ENCODE results near the gene FRMD4A.

FRMD4A gene

DNA sequence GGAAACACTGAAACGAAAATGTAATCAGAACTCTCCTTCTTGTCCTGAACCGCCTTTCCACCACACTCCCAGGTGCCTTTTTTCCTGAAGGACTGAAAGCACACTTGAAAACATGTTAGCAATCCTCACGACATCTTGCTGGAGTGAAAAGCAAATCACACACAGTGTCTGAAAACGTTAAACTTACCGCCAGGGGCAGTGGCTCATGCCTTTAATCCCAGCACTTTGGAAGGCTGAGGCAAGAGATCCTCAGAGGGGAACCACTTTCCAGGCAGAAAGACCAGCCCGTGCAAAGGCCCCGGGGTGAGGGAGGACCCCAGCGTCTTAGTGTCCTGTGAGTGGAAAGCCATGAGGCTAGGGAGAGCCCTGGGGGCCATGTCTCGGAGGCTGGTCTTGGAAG, 533.6 kb downstream of the FRMD4A start:
- H3K4me3 ChIP-seq (ENCODE audit: low read length): no peak overlapping the region
- H3K9ac ChIP-seq (ENCODE audit: low read length): no peak overlapping the region
- H3K4me2 ChIP-seq (ENCODE audit: low read depth, low read length): no peak overlapping the region
- H3K9me2 ChIP-seq (replicated peaks; ENCODE audit: insufficient read depth, low read length): no peaks in the 10 kb centered on the region
- no peaks in the 10 kb centered on the region for H3K79me2 ChIP-seq (ENCODE audit: low read length)
- H3K9me3 ChIP-seq (replicated peaks; ENCODE audit: insufficient read depth, low read length): no peaks in the 10 kb centered on the region
- DNase-seq: no peak
- no peaks in the 10 kb centered on the region for H3K36me3 ChIP-seq (replicated peaks; ENCODE audit: insufficient read depth, low read length)
- no peaks in the 10 kb centered on the region for H4K20me1 ChIP-seq (ENCODE audit: insufficient read depth, low read length)
- TF ChIP-seq EZH2phosphoT487 (IDR thresholded peaks at IDR 0.05; ENCODE audit: low read length): no peak
- no peak for TF ChIP-seq EZH2 (optimal IDR thresholded peaks at IDR 0.05; ENCODE audit: low read depth, low read length)
- TF ChIP-seq, protein P1, sequence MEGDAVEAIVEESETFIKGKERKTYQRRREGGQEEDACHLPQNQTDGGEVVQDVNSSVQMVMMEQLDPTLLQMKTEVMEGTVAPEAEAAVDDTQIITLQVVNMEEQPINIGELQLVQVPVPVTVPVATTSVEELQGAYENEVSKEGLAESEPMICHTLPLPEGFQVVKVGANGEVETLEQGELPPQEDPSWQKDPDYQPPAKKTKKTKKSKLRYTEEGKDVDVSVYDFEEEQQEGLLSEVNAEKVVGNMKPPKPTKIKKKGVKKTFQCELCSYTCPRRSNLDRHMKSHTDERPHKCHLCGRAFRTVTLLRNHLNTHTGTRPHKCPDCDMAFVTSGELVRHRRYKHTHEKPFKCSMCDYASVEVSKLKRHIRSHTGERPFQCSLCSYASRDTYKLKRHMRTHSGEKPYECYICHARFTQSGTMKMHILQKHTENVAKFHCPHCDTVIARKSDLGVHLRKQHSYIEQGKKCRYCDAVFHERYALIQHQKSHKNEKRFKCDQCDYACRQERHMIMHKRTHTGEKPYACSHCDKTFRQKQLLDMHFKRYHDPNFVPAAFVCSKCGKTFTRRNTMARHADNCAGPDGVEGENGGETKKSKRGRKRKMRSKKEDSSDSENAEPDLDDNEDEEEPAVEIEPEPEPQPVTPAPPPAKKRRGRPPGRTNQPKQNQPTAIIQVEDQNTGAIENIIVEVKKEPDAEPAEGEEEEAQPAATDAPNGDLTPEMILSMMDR (IDR thresholded peaks at IDR 0.05; ENCODE audit: low read length): no peak
- no peak overlapping the region for H3K27ac ChIP-seq (ENCODE audit: low read length)
- H3K4me1 ChIP-seq (ENCODE audit: low read length): peaks cover 22% of the 10 kb centered on the region
- H3F3A ChIP-seq (ENCODE audit: insufficient read depth, low read length): peaks cover 12% of the 10 kb centered on the region
- H3K27me3 ChIP-seq (replicated peaks; ENCODE audit: insufficient read depth, low read length): no peaks in the 10 kb centered on the region
- H2AFZ ChIP-seq (ENCODE audit: low read length): no peak overlapping the region

DNA sequence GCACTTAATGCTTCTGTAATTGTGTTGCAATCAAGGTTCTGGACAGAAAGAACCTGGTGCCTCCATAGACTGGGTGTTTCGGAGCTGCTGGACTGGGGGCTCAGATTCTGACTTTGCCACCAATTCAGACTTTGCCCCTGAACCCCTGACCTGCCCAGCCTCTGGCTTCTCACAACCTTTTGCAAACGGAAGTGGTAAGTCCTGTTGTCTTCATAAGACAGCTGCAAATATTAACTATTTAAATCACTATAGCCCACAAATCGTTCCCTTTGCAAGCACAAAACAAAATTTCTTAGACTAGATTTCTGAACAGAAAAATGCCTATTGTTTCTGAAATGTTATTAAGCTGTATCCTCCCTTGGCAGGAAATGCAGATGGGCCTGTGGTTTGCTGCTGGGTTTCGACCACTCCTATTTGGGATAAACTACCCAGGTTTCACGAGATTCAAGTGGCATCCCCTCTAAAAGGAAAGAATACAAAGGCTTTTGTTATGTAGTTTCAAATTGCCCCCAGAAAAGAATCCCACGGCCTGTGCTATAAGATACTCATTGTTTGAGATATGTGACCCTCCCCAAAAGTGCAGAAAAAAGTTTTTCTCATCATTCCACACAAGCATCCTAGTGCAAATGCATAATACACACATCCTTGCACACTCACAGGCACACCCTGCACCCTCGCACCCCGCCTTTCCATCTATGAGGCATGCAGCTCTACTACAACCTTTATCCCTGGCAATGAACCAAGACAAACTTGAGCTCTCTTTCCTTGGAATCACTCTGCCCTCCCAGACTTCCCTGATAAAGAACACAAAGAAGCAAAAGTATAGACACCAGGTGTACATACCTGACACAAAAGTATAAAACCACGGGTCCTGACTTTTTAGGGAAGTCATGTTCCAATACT, 534.8 kb downstream of the FRMD4A start:
- Histone ChIP-seq H3K9ac (ENCODE audit: low read length) (no peak overlapping the region; the same call in 1 of the 2 replicates), H3K27me3 (replicated peaks; ENCODE audit: insufficient read depth, low read length) (no peaks in the 10 kb centered on the region), H3F3A (ENCODE audit: insufficient read depth, low read length) (peaks cover 12% of the 10 kb centered on the region), H3K4me2 (ENCODE audit: low read depth, low read length) (peak overlapping the region; percentile 74), H3K4me3 (ENCODE audit: low read length) (peak overlapping the region; percentile 17), H3K27ac (ENCODE audit: low read length) (peak overlapping the region; percentile 46; the same call in 1 of the 2 replicates), H2AFZ (ENCODE audit: low read length) (no peak overlapping the region), H3K79me2 (ENCODE audit: low read length) (no peaks in the 10 kb centered on the region), H3K9me2 (replicated peaks; ENCODE audit: insufficient read depth, low read length) (no peaks in the 10 kb centered on the region), H3K4me1 (ENCODE audit: low read length) (peaks cover 22% of the 10 kb centered on the region), H4K20me1 (ENCODE audit: insufficient read depth, low read length) (no peaks in the 10 kb centered on the region), H3K9me3 (replicated peaks; ENCODE audit: insufficient read depth, low read length) (no peaks in the 10 kb centered on the region), H3K36me3 (replicated peaks; ENCODE audit: insufficient read depth, low read length) (no peaks in the 10 kb centered on the region)
- TF ChIP-seq EZH2phosphoT487 (IDR thresholded peaks at IDR 0.05; ENCODE audit: low read length): no peak
- TF ChIP-seq EZH2 (optimal IDR thresholded peaks at IDR 0.05; ENCODE audit: low read depth, low read length): no peak
- TF ChIP-seq, protein P1 (IDR thresholded peaks at IDR 0.05; ENCODE audit: low read length): no peak
- DNase-seq: peak; percentile 79

DNA sequence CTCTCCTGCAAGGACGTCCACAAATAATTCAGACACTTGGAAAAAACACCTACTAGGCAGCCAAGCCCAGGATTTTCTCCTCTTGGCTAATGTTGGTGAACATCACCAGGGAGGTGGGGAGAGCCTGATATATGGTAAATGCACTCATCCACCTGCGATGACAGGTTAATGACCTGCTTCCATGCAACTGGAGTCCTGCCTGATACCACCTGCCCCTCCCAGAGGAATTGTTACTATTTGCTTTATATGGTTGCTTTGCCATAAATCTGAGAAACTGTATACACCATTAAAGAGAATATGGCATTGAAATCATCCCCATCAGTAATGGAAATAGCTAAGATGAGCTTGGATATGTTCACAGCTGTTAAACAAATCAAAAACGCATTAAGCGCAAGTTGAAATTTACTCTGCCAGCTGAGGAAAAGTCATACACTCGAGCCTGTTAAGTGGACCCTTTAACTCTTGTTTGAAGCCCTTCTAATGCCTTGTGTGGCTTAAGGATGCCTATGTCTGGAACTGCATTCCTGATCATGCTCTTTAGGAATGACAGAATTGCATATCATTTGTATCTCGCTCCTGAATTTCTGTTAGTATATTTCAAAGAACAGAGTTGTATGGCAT, 535.6 kb downstream of the FRMD4A start:
- no peaks in the 10 kb centered on the region for H4K20me1 ChIP-seq (ENCODE audit: insufficient read depth, low read length)
- no peak for TF ChIP-seq EZH2phosphoT487 (IDR thresholded peaks at IDR 0.05; ENCODE audit: low read length)
- TF ChIP-seq, protein P1 (IDR thresholded peaks at IDR 0.05; ENCODE audit: low read length): no peak
- TF ChIP-seq EZH2 (optimal IDR thresholded peaks at IDR 0.05; ENCODE audit: low read depth, low read length): no peak
- H3K4me1 ChIP-seq (ENCODE audit: low read length): peaks cover 22% of the 10 kb centered on the region
- H3K4me2 ChIP-seq (ENCODE audit: low read depth, low read length): peak overlapping the region; percentile 74
- peak overlapping the region; percentile 46; the same call in 1 of the 2 replicates for H3K27ac ChIP-seq (ENCODE audit: low read length)
- H3K79me2 ChIP-seq (ENCODE audit: low read length): no peaks in the 10 kb centered on the region
- DNase-seq: no peak
- peak overlapping the region; percentile 17; the same call in 1 of the 2 replicates for H3K4me3 ChIP-seq (ENCODE audit: low read length)
- H3K36me3 ChIP-seq (replicated peaks; ENCODE audit: insufficient read depth, low read length): no peaks in the 10 kb centered on the region
- no peak overlapping the region for H2AFZ ChIP-seq (ENCODE audit: low read length)
- H3K27me3 ChIP-seq (replicated peaks; ENCODE audit: insufficient read depth, low read length): no peaks in the 10 kb centered on the region
- H3F3A ChIP-seq (ENCODE audit: insufficient read depth, low read length): peaks cover 12% of the 10 kb centered on the region
- no peak overlapping the region; the same call in 1 of the 2 replicates for H3K9ac ChIP-seq (ENCODE audit: low read length)
- no peaks in the 10 kb centered on the region for H3K9me2 ChIP-seq (replicated peaks; ENCODE audit: insufficient read depth, low read length)
- no peaks in the 10 kb centered on the region for H3K9me3 ChIP-seq (replicated peaks; ENCODE audit: insufficient read depth, low read length)

All from MM.1S (cell line).